Measurements from ENCODE around the gene SCARB2. TPM values are rescaled to one million over a fixed set of nuclear protein-coding genes. Genes with fewer than 3 reads are reported as not detected.

SCARB2 gene
- total and polyA plus RNA-seq, 4 donors, result 58.2 to 136 (median 73.7) TPM

DNA sequence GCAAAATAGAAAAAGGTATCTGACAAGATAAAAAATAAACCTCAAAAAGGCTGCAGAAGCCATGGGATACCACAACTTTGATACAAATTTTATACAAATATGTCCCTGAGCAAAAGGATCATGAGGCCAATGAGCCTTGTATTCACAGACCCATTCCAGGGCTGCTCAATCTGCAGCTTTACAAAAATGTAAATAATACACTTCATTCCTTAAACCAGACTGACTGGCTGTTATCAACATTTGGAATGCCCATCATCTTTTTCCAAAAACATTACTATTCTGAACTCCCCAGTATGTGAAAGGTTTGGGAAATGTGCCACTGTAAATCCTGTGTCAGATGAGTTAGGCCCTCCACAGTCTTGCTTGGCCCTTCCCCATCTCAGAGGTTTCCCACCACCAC, 25.5 kb downstream of the SCARB2 start:
- no peak overlapping the region for H3K4me3 ChIP-seq (ENCODE audit: low read depth in 1 of 3, low read length in 3 of 3)
- no peak for DNase-seq (ENCODE audit: low spot score)
- no peaks in the 10 kb centered on the region for H3K9me3 ChIP-seq (ENCODE audit: control insufficient read depth in 4 of 4, low read length in 3 of 4)
- H3K9ac ChIP-seq (ENCODE audit: low read depth in 1 of 2, low read length in 2 of 2), result no peak overlapping the region
- peak overlapping the region; percentile 47 to 70 for H3K27ac ChIP-seq (ENCODE audit: low read depth in 1 of 2, low read length in 2 of 2)
- TF ChIP-seq EGR1 (IDR thresholded peaks at IDR 0.05; ENCODE audit: low read depth in 2 of 2) (no peak), SP1 (IDR thresholded peaks at IDR 0.05) (no peak), HNF4A (conservative IDR thresholded peaks at IDR 0.05) (no peak), RXRA (IDR thresholded peaks at IDR 0.05) (no peak), YY1 (IDR thresholded peaks at IDR 0.05) (no peak)
- TF ChIP-seq, protein P1, sequence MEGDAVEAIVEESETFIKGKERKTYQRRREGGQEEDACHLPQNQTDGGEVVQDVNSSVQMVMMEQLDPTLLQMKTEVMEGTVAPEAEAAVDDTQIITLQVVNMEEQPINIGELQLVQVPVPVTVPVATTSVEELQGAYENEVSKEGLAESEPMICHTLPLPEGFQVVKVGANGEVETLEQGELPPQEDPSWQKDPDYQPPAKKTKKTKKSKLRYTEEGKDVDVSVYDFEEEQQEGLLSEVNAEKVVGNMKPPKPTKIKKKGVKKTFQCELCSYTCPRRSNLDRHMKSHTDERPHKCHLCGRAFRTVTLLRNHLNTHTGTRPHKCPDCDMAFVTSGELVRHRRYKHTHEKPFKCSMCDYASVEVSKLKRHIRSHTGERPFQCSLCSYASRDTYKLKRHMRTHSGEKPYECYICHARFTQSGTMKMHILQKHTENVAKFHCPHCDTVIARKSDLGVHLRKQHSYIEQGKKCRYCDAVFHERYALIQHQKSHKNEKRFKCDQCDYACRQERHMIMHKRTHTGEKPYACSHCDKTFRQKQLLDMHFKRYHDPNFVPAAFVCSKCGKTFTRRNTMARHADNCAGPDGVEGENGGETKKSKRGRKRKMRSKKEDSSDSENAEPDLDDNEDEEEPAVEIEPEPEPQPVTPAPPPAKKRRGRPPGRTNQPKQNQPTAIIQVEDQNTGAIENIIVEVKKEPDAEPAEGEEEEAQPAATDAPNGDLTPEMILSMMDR (IDR thresholded peaks at IDR 0.05; ENCODE audit: low read depth, low read length, missing input control), result no peak
- TF ChIP-seq, protein P2, sequence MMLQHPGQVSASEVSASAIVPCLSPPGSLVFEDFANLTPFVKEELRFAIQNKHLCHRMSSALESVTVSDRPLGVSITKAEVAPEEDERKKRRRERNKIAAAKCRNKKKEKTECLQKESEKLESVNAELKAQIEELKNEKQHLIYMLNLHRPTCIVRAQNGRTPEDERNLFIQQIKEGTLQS (IDR thresholded peaks at IDR 0.05), result no peak
- no peaks in the 10 kb centered on the region for H3K27me3 ChIP-seq (ENCODE audit: control insufficient read depth in 4 of 4, insufficient read depth in 4 of 4, low read length in 3 of 4)
- peaks cover 4 to 43% (median 28%) of the 10 kb centered on the region in 4 donors for H3K4me1 ChIP-seq (ENCODE audit: control insufficient read depth in 4 of 4, insufficient read depth in 4 of 4, low read length in 3 of 4)
- peaks cover 0 to 7% (median 0%) of the 10 kb centered on the region in 4 donors for H3K36me3 ChIP-seq (ENCODE audit: control insufficient read depth in 4 of 4, insufficient read depth in 3 of 4, low read depth in 1 of 4, low read length in 3 of 4)

- peak overlapping the region in 1 of 2 donors; percentile 29 for H3K9ac ChIP-seq (ENCODE audit: low read depth in 1 of 2, low read length in 2 of 2)
- TF ChIP-seq, protein P2 (IDR thresholded peaks at IDR 0.05), result peak; percentile 36
- no peak for TF ChIP-seq EGR1 (IDR thresholded peaks at IDR 0.05; ENCODE audit: low read depth in 2 of 2)
- TF ChIP-seq RXRA (IDR thresholded peaks at IDR 0.05), result peak; percentile 89 to 93
- TF ChIP-seq, protein P3, sequence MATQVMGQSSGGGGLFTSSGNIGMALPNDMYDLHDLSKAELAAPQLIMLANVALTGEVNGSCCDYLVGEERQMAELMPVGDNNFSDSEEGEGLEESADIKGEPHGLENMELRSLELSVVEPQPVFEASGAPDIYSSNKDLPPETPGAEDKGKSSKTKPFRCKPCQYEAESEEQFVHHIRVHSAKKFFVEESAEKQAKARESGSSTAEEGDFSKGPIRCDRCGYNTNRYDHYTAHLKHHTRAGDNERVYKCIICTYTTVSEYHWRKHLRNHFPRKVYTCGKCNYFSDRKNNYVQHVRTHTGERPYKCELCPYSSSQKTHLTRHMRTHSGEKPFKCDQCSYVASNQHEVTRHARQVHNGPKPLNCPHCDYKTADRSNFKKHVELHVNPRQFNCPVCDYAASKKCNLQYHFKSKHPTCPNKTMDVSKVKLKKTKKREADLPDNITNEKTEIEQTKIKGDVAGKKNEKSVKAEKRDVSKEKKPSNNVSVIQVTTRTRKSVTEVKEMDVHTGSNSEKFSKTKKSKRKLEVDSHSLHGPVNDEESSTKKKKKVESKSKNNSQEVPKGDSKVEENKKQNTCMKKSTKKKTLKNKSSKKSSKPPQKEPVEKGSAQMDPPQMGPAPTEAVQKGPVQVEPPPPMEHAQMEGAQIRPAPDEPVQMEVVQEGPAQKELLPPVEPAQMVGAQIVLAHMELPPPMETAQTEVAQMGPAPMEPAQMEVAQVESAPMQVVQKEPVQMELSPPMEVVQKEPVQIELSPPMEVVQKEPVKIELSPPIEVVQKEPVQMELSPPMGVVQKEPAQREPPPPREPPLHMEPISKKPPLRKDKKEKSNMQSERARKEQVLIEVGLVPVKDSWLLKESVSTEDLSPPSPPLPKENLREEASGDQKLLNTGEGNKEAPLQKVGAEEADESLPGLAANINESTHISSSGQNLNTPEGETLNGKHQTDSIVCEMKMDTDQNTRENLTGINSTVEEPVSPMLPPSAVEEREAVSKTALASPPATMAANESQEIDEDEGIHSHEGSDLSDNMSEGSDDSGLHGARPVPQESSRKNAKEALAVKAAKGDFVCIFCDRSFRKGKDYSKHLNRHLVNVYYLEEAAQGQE (IDR thresholded peaks at IDR 0.05), result peak; percentile 87
- TF ChIP-seq FOXA2 (IDR thresholded peaks at IDR 0.05), result peak; percentile 88
- TF ChIP-seq, protein P4, sequence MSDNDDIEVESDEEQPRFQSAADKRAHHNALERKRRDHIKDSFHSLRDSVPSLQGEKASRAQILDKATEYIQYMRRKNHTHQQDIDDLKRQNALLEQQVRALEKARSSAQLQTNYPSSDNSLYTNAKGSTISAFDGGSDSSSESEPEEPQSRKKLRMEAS (IDR thresholded peaks at IDR 0.05), result peak; percentile 95
- peak; percentile 87 to 93 for TF ChIP-seq HNF4A (conservative IDR thresholded peaks at IDR 0.05)
- peak; percentile 83 for TF ChIP-seq ZBTB33 (IDR thresholded peaks at IDR 0.05)
- TF ChIP-seq TAF1 (conservative IDR thresholded peaks at IDR 0.05), result peak; percentile 30
- peak; percentile 40 for TF ChIP-seq HNF4G (IDR thresholded peaks at IDR 0.05)
- TF ChIP-seq JUND (IDR thresholded peaks at IDR 0.05), result peak; percentile 53 to 68
- TF ChIP-seq SP1 (IDR thresholded peaks at IDR 0.05), result peak; percentile 81
- peak in 1 of 2 donors; percentile 27 for TF ChIP-seq GABPA (IDR thresholded peaks at IDR 0.05 in 1 of 2, conservative IDR thresholded peaks at IDR 0.05 in 1 of 2)
- TF ChIP-seq YY1 (IDR thresholded peaks at IDR 0.05), result peak; percentile 91
- peak; percentile 72 for TF ChIP-seq FOXA1 (IDR thresholded peaks at IDR 0.05)
- TF ChIP-seq RAD21 (IDR thresholded peaks at IDR 0.05), result peak; percentile 59 to 63
- no peak for TF ChIP-seq NR2F2 (IDR thresholded peaks at IDR 0.05)
- TF ChIP-seq, protein P1 (IDR thresholded peaks at IDR 0.05; ENCODE audit: low read depth, low read length, missing input control), result no peak
- no peak for DNase-seq (ENCODE audit: low spot score)
- 23% methylated on average over 3 of the region's 3 CpGs for WGBS
- no peaks in the 10 kb centered on the region for H3K27me3 ChIP-seq (ENCODE audit: control insufficient read depth in 4 of 4, insufficient read depth in 4 of 4, low read length in 3 of 4)
- H3K4me3 ChIP-seq (ENCODE audit: low read depth in 1 of 3, low read length in 3 of 3), result no peak overlapping the region
- H3K9me3 ChIP-seq (ENCODE audit: control insufficient read depth in 4 of 4, low read length in 3 of 4), result no peaks in the 10 kb centered on the region
- peaks cover 0 to 6% (median 1%) of the 10 kb centered on the region in 4 donors for H3K36me3 ChIP-seq (ENCODE audit: control insufficient read depth in 4 of 4, insufficient read depth in 3 of 4, low read depth in 1 of 4, low read length in 3 of 4)
- peaks cover 0 to 33% (median 24%) of the 10 kb centered on the region in 4 donors for H3K4me1 ChIP-seq (ENCODE audit: control insufficient read depth in 4 of 4, insufficient read depth in 4 of 4, low read length in 3 of 4)
- H3K27ac ChIP-seq (ENCODE audit: low read depth in 1 of 2, low read length in 2 of 2), result peak overlapping the region; percentile 51 to 69
Observed at GRCh38 chr4:76187152-76187551, 26.5 kb downstream of the SCARB2 start.

All from liver (tissue), 9 donors.